IMR-90 (cell line): ENCODE data around the gene NAPB. TPM values are rescaled to one million over a fixed set of nuclear protein-coding genes. Genes with fewer than 3 reads are reported as not detected.

Experiments
- ATAC-seq: fragments of 200-7000 bp; cut with Tn5 transposase; 2 replicates; pipeline ENCODE4 v1.9.1; 2020; ENCODE audit warnings: low read depth, mild to moderate bottlenecking, moderate library complexity
- BruUV-seq: library from RNA; stranded (reverse); fragments of 400-500 nt; replicated peaks from 2 replicates; lab custom pipeline; 2021; lab: Mats Ljungman, UMichigan
- CTCF ChIA-PET: fragments of 300-600 bp; formaldehyde crosslinking; extraction: SDS; loops from one replicate; lab custom pipeline; 2021; ENCODE audit warnings: antibody characterized with exemption; lab: Yijun Ruan, JAX
- POLR2A ChIA-PET: fragments of 300-600 bp; sonication (Branson Sonifier 250); formaldehyde crosslinking; loops from one replicate; lab custom pipeline; 2022; ENCODE audit warnings: antibody characterized with exemption; ENCODE audit not compliant: unreplicated experiment; lab: Charles Lee
- DNase-seq: peaks from one replicate; pipeline ENCODE4 v3.0.0; 2013
- H2AFZ ChIP-seq: replicated peaks from 2 replicates; pipeline ENCODE3; 2013; ENCODE audit warnings: low read length, mild to moderate bottlenecking; ENCODE audit not compliant: poor library complexity
- H2AK5ac ChIP-seq: 2 replicates; pipeline ENCODE4 v1.6.1; 2013; ENCODE audit warnings: low read depth, low read length, inconsistent platforms
- H2AK9ac ChIP-seq: replicated peaks from 2 replicates; pipeline ENCODE3; 2013; ENCODE audit warnings: mild to moderate bottlenecking, low read depth, low read length, moderate library complexity; ENCODE audit not compliant: poor library complexity
- H2BK120ac ChIP-seq: 2 replicates; pipeline ENCODE4 v1.6.1; 2013; ENCODE audit warnings: low read depth, low read length, inconsistent platforms
- H2BK15ac ChIP-seq: 3 replicates; pipeline ENCODE4 v1.6.1; 2013; ENCODE audit warnings: low read depth, low read length, inconsistent platforms
- H2BK20ac ChIP-seq: 2 replicates; pipeline ENCODE4 v1.6.1; 2013; ENCODE audit warnings: low read depth, mild to moderate bottlenecking, inconsistent platforms, low read length, moderate library complexity
- H2BK5ac ChIP-seq: 2 replicates; pipeline ENCODE4 v1.6.1; 2013; ENCODE audit warnings: mild to moderate bottlenecking, low read depth, low read length, inconsistent platforms; ENCODE audit not compliant: poor library complexity, severe bottlenecking
- H3K14ac ChIP-seq: replicated peaks from 2 replicates; pipeline ENCODE4 v1.6.1; 2013; ENCODE audit warnings: low read depth, low read length, inconsistent platforms
- H3K18ac ChIP-seq: 2 replicates; pipeline ENCODE4 v1.6.1; 2013; ENCODE audit warnings: low read depth, low read length, control low read depth
- H3K23ac ChIP-seq: 2 replicates; pipeline ENCODE4 v1.6.1; 2013; ENCODE audit warnings: low read depth, low read length, inconsistent platforms
- H3K27ac ChIP-seq: 2 replicates; pipeline ENCODE4 v1.5.1; 2013; ENCODE audit warnings: mild to moderate bottlenecking, control low read depth, low read length; ENCODE audit not compliant: insufficient read depth
- H3K27me3 ChIP-seq: 2 replicates; pipeline ENCODE4 v1.6.1; 2013; ENCODE audit warnings: low read length; ENCODE audit not compliant: control insufficient read depth, insufficient read depth
- H3K36me3 ChIP-seq: 2 replicates; pipeline ENCODE4 v1.6.1; 2013; ENCODE audit warnings: low read length, mixed read lengths; ENCODE audit not compliant: control insufficient read depth, insufficient read depth
- H3K4ac ChIP-seq: 2 replicates; pipeline ENCODE4 v1.6.1; 2013; ENCODE audit warnings: low read depth, low read length, inconsistent platforms
- H3K4me1 ChIP-seq: 2 replicates; pipeline ENCODE4 v1.6.1; 2013; ENCODE audit warnings: low read length, mixed read lengths; ENCODE audit not compliant: control insufficient read depth, insufficient read depth
- H3K4me2 ChIP-seq: 2 replicates; pipeline ENCODE4 v1.6.1; 2013; ENCODE audit warnings: low read depth, mild to moderate bottlenecking, control low read depth, low read length, moderate library complexity
- H3K4me3 ChIP-seq: 2 replicates; pipeline ENCODE4 v1.5.1; 2013; ENCODE audit warnings: low read depth, mild to moderate bottlenecking, control low read depth, low read length, moderate library complexity; ENCODE audit not compliant: insufficient read depth
- H3K56ac ChIP-seq: 2 replicates; pipeline ENCODE4 v1.6.1; 2013; ENCODE audit warnings: low read length, inconsistent platforms; ENCODE audit not compliant: insufficient read depth; ENCODE audit errors: extremely low read depth
- H3K79me1 ChIP-seq, 2 experiments: 2 replicates each; pipeline ENCODE4 v1.6.1; 2013; ENCODE audit warnings: low read length in 2 of 2, inconsistent platforms in 1 of 2, low read depth in 1 of 2
- H3K9ac ChIP-seq: 2 replicates; pipeline ENCODE4 v1.6.1; 2013; ENCODE audit warnings: low read depth, low read length, control low read depth
- H3K9me1 ChIP-seq: 2 replicates; pipeline ENCODE4 v1.6.1; 2013; ENCODE audit warnings: low read length, inconsistent platforms; ENCODE audit not compliant: insufficient read depth
- H3K9me3 ChIP-seq: 2 replicates; pipeline ENCODE4 v1.6.1; 2013; ENCODE audit warnings: low read length; ENCODE audit not compliant: control insufficient read depth, insufficient read depth
- H4K20me1 ChIP-seq: 2 replicates; pipeline ENCODE4 v1.6.1; 2013; ENCODE audit warnings: low read length, inconsistent platforms; ENCODE audit not compliant: insufficient read depth
- H4K5ac ChIP-seq: 2 replicates; pipeline ENCODE4 v1.6.1; 2013; ENCODE audit warnings: mild to moderate bottlenecking, low read depth, low read length, control low read depth
- H4K8ac ChIP-seq, 2 experiments: 2 replicates each; pipeline ENCODE4 v1.6.1; 2013; ENCODE audit warnings: low read depth in 2 of 2, low read length in 2 of 2, control low read depth in 1 of 2, inconsistent platforms in 1 of 2
- H4K91ac ChIP-seq: 2 replicates; pipeline ENCODE4 v1.6.1; 2013; ENCODE audit warnings: low read depth, low read length, inconsistent platforms; ENCODE audit not compliant: insufficient read depth
- FOS ChIP-seq: fragments of 150-350 bp; IDR thresholded peaks from 2 replicates; pipeline ENCODE4 v1.6.1; 2016; ENCODE audit warnings: low read depth, low read length
- NFE2L2 ChIP-seq: fragments of 150-350 bp; IDR thresholded peaks from 2 replicates; pipeline ENCODE4 v1.6.1; 2016; ENCODE audit warnings: low read depth, mild to moderate bottlenecking, low read length
- USF2 ChIP-seq: fragments of 150-350 bp; IDR thresholded peaks from 2 replicates; pipeline ENCODE4 v1.6.1; 2017; ENCODE audit warnings: mild to moderate bottlenecking, antibody characterized with exemption, low read length, low read depth
- WGBS, 2 experiments: methylation state at CpG; one replicate each; pipeline versions ENCODE4 v1.1.5 to v1.1.7; 2013; ENCODE audit warnings: missing lambda C conversion rate in 2 of 2; ENCODE audit not compliant: insufficient read length in 1 of 2; ENCODE audit errors: extremely low coverage in 2 of 2; 5-methylcytosine and 5-hydroxymethylcytosine counted together
- dilution Hi-C: fragments of 300-500 bp; cut with HindIII; formaldehyde crosslinking; loops from one replicate; pipeline ENCODE4 v1.14.3; 2018; ENCODE audit warnings: low sequenced_read_pairs; ENCODE audit not compliant: unreplicated experiment
- in situ Hi-C: fragments of 300-500 bp; cut with MboI; formaldehyde crosslinking; loops from 3 replicates; pipeline ENCODE4 v1.14.3; 2019; ENCODE audit warnings: low sequenced_read_pairs, inconsistent platforms, mixed read lengths
- intact Hi-C: fragments of 100-400 bp; cut with micrococcal nuclease; formaldehyde crosslinking; loops from 2 replicates; pipeline ENCODE4 v1.10.0; 2022
- polyA plus RNA-seq, 3 experiments: library from polyadenylated mRNA; depleted of rRNA; stranded (reverse); fragments of >200 nt; gene quantifications; 2 replicates each; pipeline ENCODE4 v1.2.3, GENCODE V29; 2012; ENCODE audit warnings: low replicate concordance in 1 of 3
- total RNA-seq: library from RNA; depleted of rRNA; stranded (reverse); fragments of >200 nt; gene quantifications from 2 replicates; pipeline ENCODE4 v1.2.3, GENCODE V29; 2012

Gene NAPB
- total and polyA plus RNA-seq, 2 of the 4 experiments (the other 2 are of a cell fraction), result 4.4 to 5.2 TPM

- no peak for TF ChIP-seq FOS
Observed at GRCh38 chr20:23390091-23390774, 31.1 kb downstream of the NAPB start (continued).

- Histone ChIP-seq H2AK5ac (no peak overlapping the region), H3K4me2 (no peak overlapping the region), H3K9me3 (no peaks in the 10 kb centered on the region; the same call in 1 of the 2 replicates), H3K27me3 (no peaks in the 10 kb centered on the region), H3K23ac (no peak overlapping the region), H4K91ac (no peak overlapping the region), H4K5ac (no peak overlapping the region), H3K14ac (no peak overlapping the region), H2BK5ac (no peak overlapping the region), H3K4me3 (no peak overlapping the region), H3K9ac (no peak overlapping the region), H3K18ac (no peak overlapping the region), H2AFZ (no peak overlapping the region), H3K4ac (no peak overlapping the region), H4K20me1 (no peaks in the 10 kb centered on the region), H4K8ac (no peak overlapping the region), H2AK9ac (no peak overlapping the region), H2BK20ac (no peak overlapping the region), H2BK15ac (no peak overlapping the region), H2BK120ac (no peak overlapping the region), H3K9me1 (peaks cover 6% of the 10 kb centered on the region; the same call in 1 of the 2 replicates), H3K27ac (no peak overlapping the region), H3K36me3 (peaks cover 8% of the 10 kb centered on the region), H3K4me1 (peaks cover 4% of the 10 kb centered on the region; the same call in 1 of the 2 replicates), H3K56ac (no peak overlapping the region), H3K79me1 (peaks cover 24 to 29% of the 10 kb centered on the region in 2 experiments)
- intact Hi-C loops (no loop called here), in situ Hi-C loops (no loop called here), dilution Hi-C loops (no loop called here)
- CTCF ChIA-PET, result no interaction called here
- no peak for DNase-seq
- no CpG with 5 or more reads among the region's 3 CpGs for WGBS, 2 experiments
- no TSS peak for BruUV-seq
- POLR2A ChIA-PET, result no interaction called here
- no peak for ATAC-seq
- no peak for TF ChIP-seq NFE2L2
- TF ChIP-seq USF2, result no peak
Observed at GRCh38 chr20:23387118-23387443, 34.2 kb downstream of the NAPB start.
